Measurements from ENCODE around the gene SNAPC3.
"Not testable (repeated sequence)": the region's sequence is repeated elsewhere in the genome, so short reads cannot be mapped to it uniquely, and the experiment has no call there.

SNAPC3 gene

GRCh38 chr9:15422372-15423230, at the start of gene SNAPC3:
TSS of gene SNAPC3 (plus strand) at chr9:15422876. CDS start at chr9:15422880, 4 bp downstream.
- peak; percentile 96 for DNase-seq (ENCODE audit: low spot score)

- DNase-seq (ENCODE audit: low spot score), result no peak
Observed at GRCh38 chr9:15373881-15374280, 48.8 kb upstream of the SNAPC3 start.

GRCh38 chr9:15374310-15374709, 48.4 kb upstream of the SNAPC3 start:
- no peak for DNase-seq (ENCODE audit: low spot score)

- DNase-seq (ENCODE audit: low spot score), result no peak
Observed at GRCh38 chr9:15374825-15375224, 47.9 kb upstream of the SNAPC3 start.

- peak; percentile 28 for DNase-seq (ENCODE audit: low spot score)
Observed at GRCh38 chr9:15377625-15378540, 44.8 kb upstream of the SNAPC3 start.

- not testable (repeated sequence) for DNase-seq (ENCODE audit: low spot score)
Observed at GRCh38 chr9:15379317-15379716, 43.4 kb upstream of the SNAPC3 start.

- DNase-seq (ENCODE audit: low spot score), result not testable (repeated sequence)
Observed at GRCh38 chr9:15379888-15380287, 42.8 kb upstream of the SNAPC3 start.

GRCh38 chr9:15381491-15381890, 41.2 kb upstream of the SNAPC3 start:
- no peak for DNase-seq (ENCODE audit: low spot score)

- no peak for DNase-seq (ENCODE audit: low spot score)
Observed at GRCh38 chr9:15386465-15386864, 36.2 kb upstream of the SNAPC3 start.

GRCh38 chr9:15389173-15389572, 33.5 kb upstream of the SNAPC3 start:
- DNase-seq (ENCODE audit: low spot score), result no peak

- no peak for DNase-seq (ENCODE audit: low spot score)
Observed at GRCh38 chr9:15389631-15390030, 33.0 kb upstream of the SNAPC3 start.

- DNase-seq (ENCODE audit: low spot score), result no peak
Observed at GRCh38 chr9:15390201-15390600, 32.5 kb upstream of the SNAPC3 start.

GRCh38 chr9:15392363-15392762, 30.3 kb upstream of the SNAPC3 start:
- no peak for DNase-seq (ENCODE audit: low spot score)

GRCh38 chr9:15400281-15400941, 22.3 kb upstream of the SNAPC3 start:
- DNase-seq (ENCODE audit: low spot score), result no peak

- DNase-seq (ENCODE audit: low spot score), result no peak
Observed at GRCh38 chr9:15401266-15401665, 21.4 kb upstream of the SNAPC3 start.

GRCh38 chr9:15403155-15403554, 19.5 kb upstream of the SNAPC3 start:
- no peak for DNase-seq (ENCODE audit: low spot score)

GRCh38 chr9:15404171-15404570, 18.5 kb upstream of the SNAPC3 start:
- DNase-seq (ENCODE audit: low spot score), result no peak

GRCh38 chr9:15416880-15417279, 5.8 kb upstream of the SNAPC3 start:
- peak; percentile 41 for DNase-seq (ENCODE audit: low spot score)

GRCh38 chr9:15417626-15418025, 5.0 kb upstream of the SNAPC3 start:
- no peak for DNase-seq (ENCODE audit: low spot score)

- DNase-seq (ENCODE audit: low spot score), result no peak
Observed at GRCh38 chr9:15420796-15421195, 1.9 kb upstream of the SNAPC3 start.

GRCh38 chr9:15421532-15421931, 1.1 kb upstream of the SNAPC3 start:
- no peak for DNase-seq (ENCODE audit: low spot score)

GRCh38 chr9:15421990-15422371, 695 bp upstream of the SNAPC3 start:
- DNase-seq (ENCODE audit: low spot score), result no peak

Data from GM03348 (cell line).